Measurements from ENCODE around the gene VSIG2.

VSIG2 gene, protein sequence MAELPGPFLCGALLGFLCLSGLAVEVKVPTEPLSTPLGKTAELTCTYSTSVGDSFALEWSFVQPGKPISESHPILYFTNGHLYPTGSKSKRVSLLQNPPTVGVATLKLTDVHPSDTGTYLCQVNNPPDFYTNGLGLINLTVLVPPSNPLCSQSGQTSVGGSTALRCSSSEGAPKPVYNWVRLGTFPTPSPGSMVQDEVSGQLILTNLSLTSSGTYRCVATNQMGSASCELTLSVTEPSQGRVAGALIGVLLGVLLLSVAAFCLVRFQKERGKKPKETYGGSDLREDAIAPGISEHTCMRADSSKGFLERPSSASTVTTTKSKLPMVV

DNA sequence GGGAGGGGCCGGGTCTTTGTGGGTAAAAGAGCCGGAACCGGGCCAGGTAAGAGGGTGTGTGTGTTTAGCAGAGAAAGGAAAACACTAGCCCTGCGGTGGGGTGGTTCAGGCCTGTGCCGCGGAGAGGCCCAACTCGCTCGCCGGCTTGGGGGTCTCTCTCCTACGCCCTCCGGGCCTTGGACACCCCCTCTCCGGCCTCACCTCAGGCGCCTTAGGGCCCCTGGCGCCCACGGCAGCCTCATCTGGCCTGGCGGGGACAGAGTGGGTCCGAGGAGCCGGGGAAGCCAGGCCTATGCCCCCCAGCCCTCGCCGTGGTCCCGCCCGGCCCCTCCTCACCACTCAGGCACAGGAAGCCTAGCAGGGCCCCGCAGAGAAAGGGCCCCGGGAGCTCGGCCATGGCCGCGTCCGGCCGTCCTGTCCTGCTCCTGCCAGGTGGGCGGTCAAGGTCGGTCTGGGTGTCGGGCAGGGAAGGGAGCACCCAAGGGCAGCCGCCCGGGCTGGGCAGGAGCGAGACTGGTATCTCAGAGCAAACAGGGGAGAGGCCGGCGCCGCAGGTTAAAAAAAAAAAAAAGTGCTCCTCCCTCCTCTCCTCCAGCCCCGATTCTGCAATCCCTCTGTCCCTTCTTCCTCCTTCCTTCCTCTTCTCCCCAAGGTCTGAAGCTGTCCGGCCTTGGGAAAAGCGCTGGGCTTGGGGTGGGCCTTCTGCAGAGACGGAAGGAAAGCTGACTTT lies at the start of gene VSIG2:
VSIG2 (minus strand) TSS at position 515 of the 730 bp plus-strand sequence; CDS start at position 397, 118 bp downstream.
- ChIA-PET CTCF (interaction anchor here (1.1 to 1.8 kb wide), 2 partner anchors 8 to 11 kb away, joined by 4 to 5 read pairs; no protein-coding TSS in a partner anchor), POLR2A (no interaction called here)
- TF ChIP-seq, protein P1, sequence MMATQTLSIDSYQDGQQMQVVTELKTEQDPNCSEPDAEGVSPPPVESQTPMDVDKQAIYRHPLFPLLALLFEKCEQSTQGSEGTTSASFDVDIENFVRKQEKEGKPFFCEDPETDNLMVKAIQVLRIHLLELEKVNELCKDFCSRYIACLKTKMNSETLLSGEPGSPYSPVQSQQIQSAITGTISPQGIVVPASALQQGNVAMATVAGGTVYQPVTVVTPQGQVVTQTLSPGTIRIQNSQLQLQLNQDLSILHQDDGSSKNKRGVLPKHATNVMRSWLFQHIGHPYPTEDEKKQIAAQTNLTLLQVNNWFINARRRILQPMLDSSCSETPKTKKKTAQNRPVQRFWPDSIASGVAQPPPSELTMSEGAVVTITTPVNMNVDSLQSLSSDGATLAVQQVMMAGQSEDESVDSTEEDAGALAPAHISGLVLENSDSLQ (IDR thresholded peaks at IDR 0.05): no peak
- TF ChIP-seq BHLHE40 (IDR thresholded peaks at IDR 0.05; ENCODE audit: borderline replicate concordance): no peak
- no peak for TF ChIP-seq FOXM1 (IDR thresholded peaks at IDR 0.05; ENCODE audit: borderline replicate concordance)
- no peak for TF ChIP-seq ELF4 (IDR thresholded peaks at IDR 0.05)
- no peak for TF ChIP-seq LEF1 (IDR thresholded peaks at IDR 0.05; ENCODE audit: borderline replicate concordance)
- no peak for TF ChIP-seq TARDBP (IDR thresholded peaks at IDR 0.05)
- no peak for TF ChIP-seq SUZ12 (IDR thresholded peaks at IDR 0.05)
- TF ChIP-seq FOXA1 (IDR thresholded peaks at IDR 0.05): no peak
- TF ChIP-seq L3MBTL2 (conservative IDR thresholded peaks at IDR 0.05): no peak
- no peak for TF ChIP-seq SP1 (IDR thresholded peaks at IDR 0.05)
- no peak for TF ChIP-seq CTBP1 (IDR thresholded peaks at IDR 0.05; ENCODE audit: borderline replicate concordance)
- TF ChIP-seq HDGF (IDR thresholded peaks at IDR 0.05; ENCODE audit: borderline replicate concordance): no peak
- no peak for TF ChIP-seq ZNF384 (IDR thresholded peaks at IDR 0.05)
- TF ChIP-seq NFRKB (IDR thresholded peaks at IDR 0.05): no peak
- TF ChIP-seq FOXK2 (IDR thresholded peaks at IDR 0.05): no peak
- DNase-seq (ENCODE audit: extremely low spot score): no peak

DNA sequence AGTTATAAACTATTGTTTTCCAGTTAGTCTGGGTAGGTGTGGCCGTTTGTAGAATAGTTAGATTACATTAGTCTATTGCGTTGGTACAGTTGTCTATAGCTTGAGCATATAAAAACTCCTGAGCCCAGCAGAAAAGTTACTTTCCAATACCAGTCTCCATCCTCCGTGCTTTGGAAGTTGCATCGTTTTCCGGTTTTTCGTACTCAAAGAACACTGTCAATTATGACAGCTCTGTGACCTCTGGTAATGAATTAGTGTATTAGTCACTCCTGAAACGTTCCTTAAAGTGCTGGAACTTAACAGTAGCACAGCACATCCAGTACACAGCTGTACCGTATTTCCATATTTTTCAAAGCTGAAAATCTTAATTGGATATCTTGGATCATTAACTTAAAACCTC lies 49.0 kb upstream of the VSIG2 start:
- TF ChIP-seq FOXM1 (IDR thresholded peaks at IDR 0.05; ENCODE audit: borderline replicate concordance) (no peak), FOXA1 (IDR thresholded peaks at IDR 0.05) (no peak), FOXK2 (IDR thresholded peaks at IDR 0.05) (no peak), TARDBP (IDR thresholded peaks at IDR 0.05) (no peak), ZNF384 (IDR thresholded peaks at IDR 0.05) (no peak), LEF1 (IDR thresholded peaks at IDR 0.05; ENCODE audit: borderline replicate concordance) (no peak), BHLHE40 (IDR thresholded peaks at IDR 0.05; ENCODE audit: borderline replicate concordance) (no peak), CTBP1 (IDR thresholded peaks at IDR 0.05; ENCODE audit: borderline replicate concordance) (no peak), SP1 (IDR thresholded peaks at IDR 0.05) (no peak), NFRKB (IDR thresholded peaks at IDR 0.05) (no peak), ELF4 (IDR thresholded peaks at IDR 0.05) (no peak)
- TF ChIP-seq, protein P1 (IDR thresholded peaks at IDR 0.05): no peak
- CTCF ChIA-PET: interaction anchor here (0.6 to 1.4 kb wide), 3 partner anchors 36 to 473 kb away, joined by 3 to 5 read pairs (median 4); no protein-coding TSS in a partner anchor
- no peak for DNase-seq (ENCODE audit: extremely low spot score)
- POLR2A ChIA-PET: interaction anchor here (0.9 to 3.5 kb wide), 8 partner anchors 12 to 152 kb away, joined by 3 to 19 read pairs (median 4); partner anchors contain the start of genes SIAE and SPA17

DNA sequence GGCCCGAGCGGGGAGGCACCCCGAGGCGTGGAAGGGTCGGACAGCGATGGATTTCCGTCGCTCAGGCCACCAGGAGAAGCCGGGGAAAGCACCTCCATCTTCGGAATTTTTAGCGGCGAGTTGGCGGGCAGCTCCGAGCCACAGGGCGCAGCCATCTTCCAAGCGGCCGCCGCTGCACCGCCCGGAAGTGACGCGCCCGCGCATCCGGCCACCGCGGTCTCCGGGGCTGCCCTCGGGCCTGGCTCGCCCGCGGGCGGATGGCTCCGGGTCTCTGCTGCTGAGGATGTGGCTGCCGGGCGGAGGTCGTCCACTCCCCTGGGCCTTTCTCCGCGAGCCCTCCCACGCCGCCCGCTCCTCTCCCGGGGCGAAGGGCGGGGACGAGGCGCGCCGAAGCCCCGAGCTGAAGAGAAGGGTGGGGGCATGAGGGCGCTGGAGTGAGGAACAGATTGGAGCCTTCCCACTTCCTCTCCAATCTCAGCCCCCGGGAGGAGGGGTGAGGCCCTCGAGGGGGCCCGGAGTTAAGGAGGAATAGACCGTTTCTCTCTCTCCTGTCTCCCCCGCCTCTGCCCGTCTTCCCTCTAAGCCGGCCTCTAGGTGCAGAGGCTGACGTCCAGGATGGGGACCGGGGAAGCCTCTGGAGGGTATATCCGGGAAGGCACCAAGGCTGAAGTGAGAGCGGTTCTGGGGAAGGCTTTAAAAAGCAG lies 48.3 kb upstream of the VSIG2 start, which contains the start of gene MSANTD2:
MSANTD2 (minus strand) TSS at position 181 of the 704 bp plus-strand sequence; CDS start at position 155, 26 bp downstream.
- TF ChIP-seq FOXM1 (IDR thresholded peaks at IDR 0.05; ENCODE audit: borderline replicate concordance) (peak; percentile 4; the same call in 1 of the 2 replicates), CTBP1 (IDR thresholded peaks at IDR 0.05; ENCODE audit: borderline replicate concordance) (no peak), L3MBTL2 (conservative IDR thresholded peaks at IDR 0.05) (peak; percentile 25; the same call in 1 of the 2 replicates), ARNT (IDR thresholded peaks at IDR 0.05) (no peak), ELF4 (IDR thresholded peaks at IDR 0.05) (peak; percentile 28; the same call in 1 of the 2 replicates), HDGF (IDR thresholded peaks at IDR 0.05; ENCODE audit: borderline replicate concordance) (no peak)
- TF ChIP-seq, protein P1 (IDR thresholded peaks at IDR 0.05): no peak
- DNase-seq (ENCODE audit: extremely low spot score): peak; percentile 89
- CTCF ChIA-PET: interaction anchor here (0.6 to 1.4 kb wide), 2 partner anchors 36 to 473 kb away, joined by 3 to 5 read pairs; no protein-coding TSS in a partner anchor
- POLR2A ChIA-PET: interaction anchor here (1.0 to 3.5 kb wide), 8 partner anchors 9 to 153 kb away, joined by 3 to 19 read pairs (median 4); no protein-coding TSS in a partner anchor

DNA sequence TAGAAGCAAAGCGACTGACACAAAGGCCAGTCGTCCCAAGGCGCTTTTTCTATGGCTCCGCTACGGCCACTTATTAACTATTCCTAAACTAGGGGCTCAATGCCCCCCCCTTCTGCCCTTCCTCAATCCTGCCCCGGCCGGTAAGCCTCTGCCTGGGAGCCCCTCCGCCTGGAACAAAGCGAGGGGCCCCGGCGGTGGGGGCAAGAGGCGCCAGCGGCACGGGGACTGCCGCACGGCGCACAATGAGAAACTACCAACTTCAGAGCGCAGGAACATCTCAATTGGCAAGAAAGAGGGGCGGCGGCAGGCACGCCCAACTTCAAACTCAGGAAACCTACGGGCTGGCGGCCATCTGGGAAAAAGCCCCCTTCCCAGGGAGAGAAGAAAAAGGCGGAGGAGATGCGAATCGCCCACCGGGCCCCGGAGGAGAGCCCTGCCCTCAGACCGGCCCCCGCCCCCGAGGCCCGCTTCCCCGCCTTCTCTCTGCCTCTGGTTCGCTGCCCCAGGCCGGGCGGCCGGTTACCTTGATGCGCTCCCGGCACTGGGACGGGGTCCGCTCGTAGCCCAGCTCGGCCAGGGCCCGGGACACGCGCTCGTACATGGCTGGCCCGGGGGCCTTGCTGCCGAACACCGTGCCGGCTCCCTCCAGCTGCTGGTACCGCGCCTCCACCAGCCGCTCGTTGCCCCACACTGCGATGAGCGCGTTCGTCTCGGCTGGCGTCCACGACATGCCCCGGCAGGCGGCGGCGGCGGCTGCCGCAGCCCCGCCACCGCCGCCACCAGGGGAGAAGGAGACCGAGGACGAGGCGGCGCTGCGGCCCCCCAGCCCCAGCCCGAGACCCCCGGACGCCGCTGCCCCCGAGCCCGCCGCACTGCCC lies 47.5 kb upstream of the VSIG2 start:
- TF ChIP-seq NFRKB (IDR thresholded peaks at IDR 0.05) (no peak), CTBP1 (IDR thresholded peaks at IDR 0.05; ENCODE audit: borderline replicate concordance) (no peak), ARNT (IDR thresholded peaks at IDR 0.05) (no peak), HDGF (IDR thresholded peaks at IDR 0.05; ENCODE audit: borderline replicate concordance) (no peak), L3MBTL2 (conservative IDR thresholded peaks at IDR 0.05) (no peak)
- TF ChIP-seq, protein P1 (IDR thresholded peaks at IDR 0.05): no peak
- ChIA-PET POLR2A (interaction anchor here (0.7 to 3.5 kb wide), 9 partner anchors 8 to 127 kb away, joined by 3 to 19 read pairs (median 5); no protein-coding TSS in a partner anchor), CTCF (interaction anchor here (0.7 kb wide), 1 partner anchor 37 kb away, joined by 3 read pairs; no protein-coding TSS in a partner anchor)
- DNase-seq (ENCODE audit: extremely low spot score): peak; percentile 57
